Measurements from ENCODE around the gene THRB.

The THRB gene

DNA sequence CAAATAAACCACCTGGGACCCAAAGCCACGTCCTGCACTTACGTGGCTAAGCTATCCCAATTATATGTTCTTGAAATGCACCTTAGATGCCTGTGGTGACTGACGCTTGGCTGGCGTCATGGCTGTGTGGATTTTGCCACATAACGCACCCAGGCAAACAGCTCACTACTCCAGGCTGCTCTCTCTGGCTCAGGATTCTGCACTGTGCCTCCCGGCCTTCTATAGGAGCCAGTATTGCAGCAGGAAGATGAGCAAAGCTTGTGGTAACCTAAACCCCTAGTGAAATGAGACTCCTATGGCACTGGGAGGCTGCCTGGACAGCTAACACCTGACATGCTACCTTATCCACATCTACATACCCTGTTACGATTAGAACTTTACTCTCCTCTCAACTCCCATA, 179.3 kb downstream of the THRB start:
- DNase-seq, result no peak

DNA sequence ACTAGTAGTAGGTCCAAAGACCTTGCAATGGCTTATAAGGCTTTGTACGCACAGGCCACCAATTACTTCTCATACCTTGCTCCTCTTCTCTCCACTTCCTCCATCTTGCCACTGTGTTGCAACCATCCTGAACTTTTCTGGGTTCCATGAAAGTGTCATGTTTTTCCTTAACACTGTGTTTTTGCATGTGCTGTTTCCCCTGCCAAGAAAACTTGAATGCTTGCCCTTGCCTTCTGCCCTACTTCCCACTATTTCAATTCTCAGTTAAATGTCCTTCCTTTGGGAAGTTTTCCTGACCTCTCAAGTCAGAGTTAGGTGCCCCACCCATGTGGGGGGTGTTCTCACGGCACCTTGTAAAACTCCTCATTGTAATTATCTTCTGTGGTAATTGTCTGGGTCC, 182.8 kb downstream of the THRB start:
- no peak for DNase-seq

DNA sequence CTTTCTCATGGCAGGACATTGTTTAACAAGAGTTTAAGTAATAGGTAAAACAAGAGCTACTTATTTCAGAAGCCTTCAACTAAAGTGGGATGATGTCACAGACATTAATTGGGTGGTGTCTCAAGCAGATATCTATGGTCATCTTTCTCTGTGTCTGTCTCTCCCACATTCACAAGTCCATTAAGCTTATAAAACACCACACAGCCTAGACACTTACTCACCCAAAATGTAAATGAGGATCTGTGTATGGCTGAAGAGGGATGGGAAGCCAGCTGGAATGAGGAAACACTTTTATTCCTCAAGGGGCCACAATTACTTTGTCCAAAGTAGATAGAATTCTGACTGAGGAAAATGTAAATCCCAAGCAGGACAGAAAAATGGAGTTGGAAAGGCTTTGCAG, 183.8 kb downstream of the THRB start:
- no peak for DNase-seq

DNA sequence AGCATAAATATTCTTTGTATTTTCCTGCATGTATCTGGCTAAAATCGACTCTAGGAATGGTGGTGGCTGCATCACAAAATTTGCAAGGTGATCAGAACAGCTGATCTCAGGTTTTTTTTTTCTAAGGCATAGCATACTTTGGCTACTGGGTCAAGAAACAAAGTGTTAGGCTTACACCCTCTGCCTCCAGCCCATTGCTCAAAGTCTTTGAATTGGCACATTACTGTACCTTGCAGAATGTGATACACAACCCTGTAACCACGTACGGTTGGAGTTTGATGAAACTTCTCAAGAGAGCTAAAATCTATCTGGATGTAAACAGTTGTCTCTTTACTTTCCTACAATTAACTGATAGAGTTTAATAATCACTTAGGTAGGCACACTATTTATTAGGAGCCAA, 188.1 kb downstream of the THRB start:
- no peak for DNase-seq

DNA sequence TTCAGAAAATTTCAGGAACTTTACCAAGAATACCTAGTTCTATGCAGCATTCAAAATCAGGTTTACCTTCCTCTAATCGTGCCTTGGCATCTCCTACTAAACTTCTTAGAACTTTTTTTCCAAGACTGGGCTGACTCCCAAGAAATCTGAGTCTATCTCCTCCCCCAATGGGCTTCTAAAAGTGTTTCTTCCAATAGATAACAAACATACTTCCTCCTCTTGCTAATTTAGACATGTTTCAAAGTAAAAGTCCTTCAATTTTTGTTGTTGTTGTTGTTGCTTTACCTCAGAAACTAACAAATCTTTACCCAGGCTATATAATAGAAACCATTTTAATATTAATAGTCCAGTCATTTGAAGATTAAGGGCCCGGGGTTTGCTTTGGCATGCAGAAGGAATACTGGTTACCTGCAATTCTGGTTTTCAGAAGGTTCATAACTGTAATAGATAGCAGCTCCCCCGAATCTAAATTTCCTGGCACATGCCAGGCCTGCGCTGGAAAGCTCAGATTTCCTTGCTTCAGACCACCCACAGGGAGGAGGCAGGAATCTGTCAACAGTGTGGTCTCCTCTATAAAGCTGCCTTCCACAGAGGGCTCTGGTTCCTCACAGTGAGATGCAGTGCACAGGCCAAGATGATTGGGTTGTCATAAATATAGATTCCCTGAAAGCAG, 188.7 kb downstream of the THRB start:
- DNase-seq, result no peak

DNA sequence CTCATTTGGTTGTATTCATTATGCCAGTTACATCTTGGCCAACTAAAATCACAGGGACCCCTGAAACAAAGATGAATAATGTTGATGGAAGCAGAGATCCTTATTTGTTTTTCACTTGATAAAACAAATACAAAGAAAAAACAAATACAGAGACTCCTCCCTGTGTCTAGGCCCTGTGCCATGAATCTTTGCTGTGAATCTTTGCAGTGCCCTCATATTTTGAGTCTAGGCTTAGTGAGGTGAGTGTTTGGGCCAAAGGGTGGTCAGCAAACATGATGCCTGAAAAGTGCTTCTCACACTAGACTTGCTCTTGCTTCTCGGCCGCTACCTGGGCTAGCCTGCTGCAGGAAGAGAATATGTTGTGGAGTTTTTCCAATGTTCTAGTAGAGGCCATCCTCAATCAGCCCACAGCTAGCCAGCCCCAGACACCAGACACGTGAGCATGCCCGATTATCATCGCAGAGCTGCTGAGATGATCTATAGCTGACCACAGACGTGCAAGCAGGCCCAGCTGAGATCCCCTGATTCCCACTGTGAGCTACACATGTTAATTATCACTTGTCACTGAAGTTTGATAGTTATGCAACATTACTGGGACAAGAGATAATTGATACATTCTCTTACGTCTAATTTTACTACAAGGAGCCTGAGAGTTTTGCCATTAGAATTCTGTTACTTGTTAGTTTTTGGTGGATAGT, 191.4 kb downstream of the THRB start:
- no peak for DNase-seq

DNA sequence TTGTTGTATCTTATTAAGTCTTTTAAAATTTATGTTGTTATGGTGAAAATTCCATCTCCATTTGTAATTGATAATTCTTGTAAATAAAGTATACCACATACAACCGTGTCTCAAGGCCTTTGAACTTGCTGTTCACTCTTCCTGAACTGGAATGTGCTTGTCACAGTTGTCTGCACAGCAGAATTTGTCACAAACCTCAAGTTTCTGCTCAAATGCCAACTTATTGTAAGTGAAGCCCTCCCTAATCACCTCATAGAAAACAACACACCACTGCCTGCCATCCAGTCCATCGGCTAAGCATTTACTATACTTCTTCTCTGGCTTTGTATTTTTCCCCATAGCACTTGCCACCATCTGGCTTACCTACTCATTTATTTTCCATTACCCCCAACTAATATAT, 192.3 kb downstream of the THRB start:
- no peak for DNase-seq

DNA sequence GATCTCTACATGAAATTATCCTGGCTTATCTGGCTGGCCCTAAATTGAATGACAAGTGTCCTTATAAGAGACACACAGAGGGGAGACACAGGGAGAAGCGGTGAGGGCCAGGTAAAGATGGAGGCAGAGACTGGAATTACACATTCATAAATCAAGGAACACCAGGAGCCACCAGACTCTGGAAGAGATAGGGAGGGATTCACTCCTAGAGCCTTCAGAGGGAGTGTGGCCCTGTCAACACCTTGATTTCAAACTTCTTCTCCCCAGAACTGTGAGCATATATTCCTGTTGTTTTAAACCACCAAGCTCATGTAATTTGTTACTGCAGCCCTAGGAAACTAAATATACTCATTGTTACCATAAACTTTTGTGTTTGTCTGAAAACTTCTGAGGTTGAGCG, 193.7 kb downstream of the THRB start:
- no peak for DNase-seq

DNA sequence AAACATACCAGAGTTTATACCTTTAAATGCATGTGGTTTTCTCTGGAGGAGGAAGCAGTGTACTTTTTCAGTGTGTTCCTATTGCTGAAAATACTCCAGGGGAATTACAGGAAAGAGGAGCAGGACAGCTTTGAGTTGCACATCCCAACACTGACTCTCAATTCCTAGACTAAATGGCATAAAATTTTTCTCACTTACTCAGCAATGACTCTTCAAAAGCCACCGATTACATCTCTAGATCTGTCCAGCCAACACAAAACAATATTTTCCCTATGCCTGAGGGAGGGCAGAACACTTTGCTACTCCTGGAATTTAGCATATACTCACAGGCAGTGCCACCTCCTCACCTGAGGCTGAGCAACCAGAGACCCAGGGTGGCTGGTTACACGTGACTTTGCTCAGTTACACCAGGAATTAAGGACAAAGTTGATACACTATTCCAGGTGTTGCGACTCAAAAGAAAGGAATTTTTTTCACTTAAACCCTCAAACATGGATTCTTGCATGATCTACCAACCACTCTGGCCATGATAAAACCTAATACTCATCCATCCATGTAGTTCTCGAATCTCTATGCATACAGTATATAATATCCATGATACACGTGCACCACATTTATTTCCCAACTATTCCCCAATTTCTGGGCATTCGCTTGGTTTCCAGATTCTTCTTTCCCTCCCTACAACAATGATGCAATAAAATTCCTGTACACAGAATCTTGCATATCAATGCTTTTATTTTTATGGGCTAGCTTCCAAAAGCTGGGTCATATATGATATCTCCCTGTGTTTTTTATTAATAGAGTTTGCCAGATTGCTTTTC, 194.6 kb downstream of the THRB start:
- no peak for DNase-seq

DNA sequence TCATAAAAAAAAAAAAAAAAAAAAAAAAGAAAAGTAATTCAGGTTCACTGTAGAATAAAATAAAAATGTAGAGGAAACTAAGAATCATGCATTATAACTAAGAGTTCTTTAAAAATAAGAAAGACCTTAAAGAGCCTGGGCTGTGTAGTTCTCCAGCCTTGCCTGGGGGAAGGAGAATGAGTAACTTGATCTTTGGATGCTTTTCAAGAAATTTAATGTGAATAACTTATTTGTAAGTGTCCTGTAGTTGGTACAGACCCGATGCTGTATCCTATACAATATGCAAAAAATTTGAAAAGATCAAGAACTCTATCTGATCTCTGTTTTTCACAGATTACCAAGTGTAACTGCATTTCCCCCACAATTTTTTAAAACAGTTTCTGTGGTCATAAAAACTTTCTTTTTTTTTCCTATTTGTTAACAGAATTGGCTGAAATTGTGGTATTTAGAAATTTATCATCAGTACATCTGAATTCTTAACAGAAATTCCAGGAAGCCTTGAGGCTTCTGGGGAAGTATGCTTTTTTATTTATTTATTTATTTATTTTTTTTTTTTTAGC, 195.3 kb downstream of the THRB start:
- DNase-seq, result no peak

DNA sequence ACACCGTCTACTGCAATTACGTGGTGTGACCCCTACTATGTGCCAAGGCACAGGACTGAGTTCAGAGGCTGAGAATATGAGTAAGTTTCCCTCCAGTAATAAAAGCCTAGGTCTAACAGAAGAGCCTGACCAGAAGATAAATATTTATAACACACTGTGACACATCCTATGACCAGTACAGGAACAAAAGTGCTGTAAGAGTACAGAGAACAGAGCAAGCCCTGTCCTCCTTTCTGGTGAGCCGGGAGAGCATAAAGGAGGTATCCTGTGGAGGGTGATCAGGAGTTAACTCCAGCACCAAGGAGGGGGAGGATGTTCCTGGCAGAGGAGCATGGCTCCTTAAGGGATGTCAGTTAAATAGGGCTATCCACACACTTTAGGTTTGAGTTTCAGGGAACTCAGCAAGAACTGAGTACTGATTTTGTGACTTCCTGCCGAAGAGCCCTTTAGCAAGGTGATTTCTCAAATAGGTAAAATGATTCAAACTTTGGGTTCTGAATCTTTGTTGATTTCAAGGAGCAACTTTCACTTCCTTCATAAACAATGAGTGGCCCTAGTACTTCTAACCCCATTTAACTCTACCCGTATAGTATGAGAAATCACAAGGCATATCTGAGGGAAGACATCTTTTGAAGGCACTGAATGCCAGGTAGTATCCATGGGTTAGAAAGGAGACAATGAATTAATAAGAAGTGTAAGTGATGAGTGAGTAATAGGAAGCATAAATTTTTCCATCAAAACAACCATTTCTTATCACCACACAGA, 198.0 kb downstream of the THRB start:
- DNase-seq, result no peak

DNA sequence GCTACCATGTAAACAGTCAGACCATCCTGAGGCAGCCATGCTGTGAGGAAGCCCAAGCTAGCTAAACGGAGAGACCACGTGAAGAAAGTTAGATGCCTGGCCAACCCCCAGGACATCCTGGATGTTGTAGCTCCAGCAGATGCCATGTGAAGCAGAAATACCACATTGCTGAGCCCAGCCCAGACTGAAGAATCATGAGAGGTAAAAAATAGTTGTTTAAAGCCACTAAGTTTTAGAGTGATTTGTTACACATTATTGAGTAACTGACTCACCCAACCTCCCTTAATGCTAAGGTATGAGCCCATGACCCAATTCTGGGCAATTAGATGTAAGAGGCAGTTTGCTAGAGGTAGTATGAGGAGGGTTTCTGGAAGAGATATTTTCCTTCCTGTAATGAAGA, 200.5 kb downstream of the THRB start:
- DNase-seq, result no peak

DNA sequence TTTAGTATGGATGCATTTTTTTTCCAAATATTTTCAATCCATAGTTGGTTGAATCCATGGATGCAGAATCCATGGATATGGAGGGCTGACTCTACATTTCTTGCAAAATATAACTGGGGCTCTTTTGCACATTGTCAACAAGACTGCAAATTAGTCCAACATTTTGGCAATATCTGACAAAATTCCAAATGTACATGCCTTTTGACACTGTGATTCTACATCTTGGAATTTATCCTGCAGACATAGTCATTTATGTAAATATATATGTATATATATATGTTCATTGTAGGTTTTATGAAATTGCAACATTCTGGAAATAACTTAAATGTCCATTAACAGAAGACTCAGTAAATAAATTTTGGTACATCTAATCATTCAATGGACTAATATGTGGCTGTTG, 203.0 kb downstream of the THRB start:
- no peak for DNase-seq

DNA sequence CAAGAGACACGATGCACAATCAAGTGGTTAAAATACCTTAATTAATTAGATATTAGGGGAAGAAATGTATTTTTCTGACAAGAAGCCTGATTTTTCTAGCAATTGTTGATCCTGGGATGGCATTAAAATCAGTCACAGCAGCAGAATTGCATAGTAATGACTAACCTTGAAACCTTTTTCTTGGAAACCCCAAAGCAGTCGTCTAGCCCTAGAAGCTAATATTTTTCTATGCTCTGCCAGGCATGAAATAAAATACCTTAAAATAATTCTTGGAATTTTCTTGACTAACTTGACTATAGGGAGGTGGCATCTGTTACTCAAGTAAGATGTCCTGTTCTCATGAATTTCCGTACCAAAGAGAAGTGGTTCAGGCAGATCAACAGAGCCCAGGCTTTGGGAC, 204.1 kb downstream of the THRB start:
- no peak for DNase-seq

DNA sequence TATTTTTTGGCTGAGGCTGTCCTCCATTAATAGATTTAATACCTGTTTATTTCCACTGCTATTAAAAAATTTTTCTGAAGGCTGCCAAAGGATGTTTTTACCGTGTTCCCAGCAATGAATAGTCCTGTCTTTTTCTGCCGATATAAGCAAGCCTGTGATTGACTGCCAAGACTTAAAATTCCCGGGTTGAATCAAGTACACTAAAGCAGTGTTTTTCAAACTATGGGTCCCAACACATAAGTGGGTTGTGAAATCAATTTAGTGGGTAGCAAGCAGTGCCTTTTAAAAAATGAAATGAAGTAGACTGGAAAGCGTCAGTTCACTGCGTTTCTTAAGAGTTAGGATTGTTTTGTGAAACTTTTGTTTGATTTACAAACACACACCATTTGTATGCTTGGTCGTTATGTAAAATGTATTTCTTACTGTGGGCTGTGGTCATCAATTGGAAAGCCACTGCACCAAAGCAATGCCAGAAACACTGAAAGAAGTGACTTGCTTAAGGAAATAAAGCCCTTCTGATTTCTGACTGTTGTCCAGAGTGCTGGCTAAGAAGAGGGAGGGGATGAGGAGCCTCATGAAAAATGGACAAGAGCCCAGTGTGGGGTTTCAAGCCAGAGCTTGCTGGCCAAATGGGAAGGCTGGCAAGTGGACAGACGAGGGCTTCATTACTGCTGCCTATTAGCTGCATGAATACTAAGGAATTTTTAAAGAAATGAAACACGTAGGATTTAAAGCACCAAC, 206.0 kb downstream of the THRB start:
- DNase-seq, result peak in 51 of 56 donors; percentile 5 to 87 (median 46)

DNA sequence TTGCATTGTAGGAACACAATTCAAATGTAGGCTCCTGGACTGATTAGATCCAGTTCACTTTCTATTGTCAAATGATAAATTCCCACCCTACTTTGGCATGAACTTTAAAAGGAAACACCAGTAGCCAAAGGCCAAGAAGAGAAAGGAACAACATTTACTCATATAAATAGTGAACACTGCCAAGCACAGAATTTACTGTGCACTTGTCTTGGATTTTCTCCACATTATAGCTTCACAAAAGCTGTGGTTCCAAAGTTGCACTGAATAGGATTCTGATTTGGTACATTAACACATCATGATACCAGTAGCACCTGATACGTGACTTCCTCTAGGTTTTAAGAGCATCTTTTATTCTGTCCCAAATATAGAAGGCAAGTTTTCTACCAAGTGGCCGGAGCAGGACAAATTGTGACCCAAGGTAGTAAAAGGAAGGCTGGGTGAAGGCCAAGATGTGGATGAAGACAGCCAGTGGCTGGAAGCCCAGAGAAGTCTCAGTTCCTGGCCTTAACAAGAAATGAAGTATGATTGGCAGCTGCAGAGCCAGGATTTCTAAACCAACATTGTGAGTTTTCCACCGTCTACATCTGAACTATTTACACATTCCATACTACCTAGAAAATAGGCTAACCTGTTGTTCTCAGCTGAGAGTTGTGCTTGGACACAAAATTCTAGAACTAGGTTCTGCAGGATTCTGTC, 206.7 kb downstream of the THRB start:
- DNase-seq, result peak in 23 of 56 donors; percentile 2 to 53 (median 6)

DNA sequence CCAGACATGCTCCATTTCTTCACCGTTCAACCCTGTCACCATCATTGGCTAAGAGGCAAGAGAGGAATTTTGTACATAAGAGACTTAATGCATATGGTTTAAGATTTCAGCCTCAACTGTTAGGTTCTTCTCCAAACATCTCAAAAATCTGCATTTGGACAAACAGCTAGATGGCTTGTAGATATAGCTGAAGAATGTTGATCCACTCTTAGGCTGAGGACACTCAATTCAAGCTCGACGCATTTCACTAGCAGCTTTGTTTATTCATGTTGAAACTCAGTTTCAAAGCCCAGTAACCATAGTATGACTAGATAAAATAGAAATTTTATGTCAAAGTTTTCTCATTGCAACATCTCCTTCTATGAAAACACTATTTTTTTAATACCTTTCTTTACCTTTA, 208.2 kb downstream of the THRB start:
- DNase-seq, result no peak

DNA sequence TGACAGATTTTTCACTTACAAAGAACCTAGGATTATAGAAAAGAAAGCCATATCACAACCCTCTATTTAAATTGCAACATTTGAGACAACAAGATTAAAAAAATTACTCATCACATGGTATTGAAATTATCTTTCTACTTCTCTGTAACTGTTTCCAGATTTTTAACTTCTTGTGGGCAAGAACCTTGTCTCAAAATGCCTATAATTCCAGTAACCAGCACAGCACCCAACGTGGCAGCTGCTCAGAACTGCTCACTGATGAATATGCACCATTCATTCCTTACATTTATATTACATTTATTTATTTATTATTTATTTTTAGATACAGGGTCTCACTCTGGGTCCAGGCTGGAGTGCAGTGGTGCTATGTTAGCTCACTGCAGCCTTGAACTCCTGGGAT, 216.1 kb downstream of the THRB start:
- DNase-seq, result no peak

DNA sequence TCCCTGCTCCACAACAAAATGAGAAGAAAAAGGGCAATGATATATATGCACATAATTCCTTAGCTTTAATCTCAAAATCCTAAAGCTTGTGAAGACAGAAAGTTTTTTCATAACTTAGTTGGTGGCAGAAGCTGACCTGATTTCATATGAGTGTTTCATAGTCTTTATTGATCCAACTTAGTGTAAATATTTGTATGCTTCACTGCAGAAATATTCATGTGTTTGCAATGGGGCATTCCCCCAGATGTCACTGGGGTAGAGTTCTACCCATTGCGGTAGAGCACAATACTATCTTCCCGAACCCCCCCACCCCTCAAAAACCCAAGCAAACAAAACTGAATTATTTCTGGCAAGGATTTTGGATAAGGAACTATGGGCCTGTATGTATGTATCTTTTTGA, 221.2 kb downstream of the THRB start:
- no peak for DNase-seq

DNA sequence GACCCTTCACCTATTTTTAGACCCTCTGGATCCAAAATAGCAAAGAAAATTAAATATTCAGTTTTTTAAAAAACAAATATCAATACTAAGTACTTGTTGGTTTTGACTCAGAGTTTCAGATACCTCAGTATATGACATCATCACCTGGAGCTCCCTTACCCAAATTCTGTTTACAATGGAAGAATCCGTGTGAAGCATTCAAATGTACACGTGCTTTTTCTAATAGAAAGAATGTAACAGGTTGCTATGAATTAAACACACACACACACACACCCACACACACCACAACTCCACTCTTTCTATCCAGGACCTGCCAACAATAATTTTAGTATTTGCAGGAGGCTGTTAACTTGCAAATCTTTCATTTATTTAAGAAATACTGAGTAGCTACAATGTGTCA, 221.8 kb downstream of the THRB start:
- no peak for DNase-seq

Measured in nucleus accumbens (tissue), 56 donors.